K562 (cell line): ENCODE measurements around the gene RTF2. TPM values are rescaled to one million over a fixed set of nuclear protein-coding genes. Genes with fewer than 3 reads are reported as not detected.

Experiments
- ATAC-seq: fragments of 200-7000 bp; cut with Tn5 transposase; 3 replicates; pipeline ENCODE4 v1.9.1; 2020; ENCODE audit warnings: moderate library complexity
- BruUV-seq: library from RNA; stranded (reverse); fragments of 400-500 nt; replicated peaks from 2 replicates; lab custom pipeline; 2021; lab: Mats Ljungman, UMichigan
- CTCF ChIA-PET: fragments of 300-600 bp; formaldehyde crosslinking; extraction: SDS; loops from one replicate; lab custom pipeline; 2021; ENCODE audit warnings: low intra/inter-chr PET ratio; lab: Yijun Ruan, JAX
- POLR2A ChIA-PET: fragments of 300-600, 350-650 bp; sonication (Branson Sonifier 250); formaldehyde crosslinking; extraction: SDS; loops from one replicate; lab custom pipeline; 2021; ENCODE audit warnings: antibody characterized with exemption, inconsistent platforms; lab: Yijun Ruan, JAX
- DNase-seq, 4 experiments: peaks; one replicate each; pipeline versions ENCODE4 v3.0.0 to v3.0.0-alpha.2; 2011 to 2018; ENCODE audit warnings: low spot score in 3 of 4, mixed read lengths in 3 of 4; ENCODE audit errors: extremely low read depth in 1 of 4
- FAIRE-seq: peaks from 2 replicates; lab custom pipeline; 2011; peaks lifted over from hg19 to GRCh38; lab: Jason Lieb, UNC
- H2AFZ ChIP-seq: 2 replicates; pipeline ENCODE4 v1.6.0; 2011; ENCODE audit warnings: low read depth, low read length, control low read depth, inconsistent platforms
- H3K27ac ChIP-seq: fragments of 200-600 bp; 3 replicates; pipeline ENCODE4 v1.8.0; 2011; ENCODE audit warnings: low read depth, mild to moderate bottlenecking, control low read depth, inconsistent platforms, low read length, moderate library complexity, mixed read lengths; ENCODE audit errors: extremely low read depth
- H3K27me3 ChIP-seq, 2 experiments: fragments of 300-600 bp in 1 of 2; 2 replicates in 1 of 2; 3 replicates in 1 of 2; pipeline versions ENCODE4 v1.6.0 to v1.8.0; 2011; ENCODE audit warnings: inconsistent platforms in 2 of 2, low read length in 2 of 2, mild to moderate bottlenecking in 1 of 2, mixed read lengths in 1 of 2, moderate library complexity in 1 of 2; ENCODE audit not compliant: control insufficient read depth in 2 of 2, insufficient read depth in 2 of 2
- H3K36me3 ChIP-seq: fragments of 300-600 bp; 3 replicates; pipeline ENCODE4 v1.8.0; 2011; ENCODE audit warnings: mild to moderate bottlenecking, low read length, inconsistent platforms; ENCODE audit not compliant: control insufficient read depth, insufficient read depth
- H3K4me1 ChIP-seq, 2 experiments: fragments of 200-600 bp in 1 of 2; replicated peaks in 1 of 2; 2 replicates in 1 of 2; 3 replicates in 1 of 2; pipeline versions ENCODE4 v1.5.1 to v1.8.0; 2011; ENCODE audit warnings: inconsistent platforms in 2 of 2, low read length in 2 of 2, mild to moderate bottlenecking in 1 of 2, mixed read lengths in 1 of 2, moderate library complexity in 1 of 2; ENCODE audit not compliant: control insufficient read depth in 2 of 2, insufficient read depth in 2 of 2
- H3K4me2 ChIP-seq: 2 replicates; pipeline ENCODE4 v1.6.1; 2011; ENCODE audit warnings: low read length, control low read depth, inconsistent platforms, mixed read lengths; ENCODE audit not compliant: insufficient read depth
- H3K4me3 ChIP-seq: fragments of 200-600 bp; sonication (generic), shearing (Covaris generic); 2 replicates; pipeline ENCODE4 v1.5.1; 2016; ENCODE audit warnings: control low read depth, inconsistent platforms
- H3K79me2 ChIP-seq: fragments of 200-600 bp; 3 replicates; pipeline ENCODE4 v1.8.0; 2011; ENCODE audit warnings: low read length, inconsistent platforms; ENCODE audit not compliant: control insufficient read depth, insufficient read depth
- H3K9ac ChIP-seq, 2 experiments: 2 replicates each; pipeline versions ENCODE4 v1.6.0 to v1.6.1; 2011; ENCODE audit warnings: low read depth in 2 of 2, low read length in 2 of 2, control low read depth in 1 of 2, inconsistent platforms in 1 of 2, mild to moderate bottlenecking in 1 of 2, mixed read lengths in 1 of 2; ENCODE audit not compliant: insufficient read depth in 1 of 2
- H3K9me1 ChIP-seq: one replicate; pipeline ENCODE4 v1.6.0; 2011; ENCODE audit warnings: inconsistent platforms, mild to moderate bottlenecking, low read length, moderate library complexity; ENCODE audit not compliant: control insufficient read depth, insufficient read depth
- H3K9me3 ChIP-seq: replicated peaks from 2 replicates; pipeline ENCODE4 v1.5.1; 2011; ENCODE audit warnings: low read depth, low read length, inconsistent platforms; ENCODE audit not compliant: control insufficient read depth, insufficient read depth
- H4K20me1 ChIP-seq: replicated peaks from 2 replicates; pipeline ENCODE4 v1.6.1; 2011; ENCODE audit warnings: low read length, inconsistent platforms, mixed read lengths; ENCODE audit not compliant: control insufficient read depth, insufficient read depth
- CEBPG ChIP-seq, 3 experiments: fragments of 200-800 bp in 1 of 3; sonication (Bioruptor generic) in 1 of 3; sonication (generic) in 1 of 3; formaldehyde crosslinking in 1 of 3; IDR thresholded peaks in 2 of 3; conservative IDR thresholded peaks in 1 of 3; 2 replicates each; pipeline versions ENCODE4 v1.6.1 to v1.8.0; 2016 to 2022; ENCODE audit warnings: missing compliant biosample characterization in 2 of 3, missing genetic modification characterization in 2 of 3, mild to moderate bottlenecking in 1 of 3, missing genetic modification reagents in 1 of 3
- CSDE1 ChIP-seq, 2 experiments: fragments of 450-650 bp; IDR thresholded peaks; 2 replicates each; pipeline ENCODE4 v1.6.1; 2016; ENCODE audit warnings: mild to moderate bottlenecking in 1 of 2
- MTF1 ChIP-seq: fragments of 250-450 bp; sonication (Bioruptor Pico); IDR thresholded peaks from 2 replicates; pipeline ENCODE4 v1.9.0; 2021; ENCODE audit warnings: moderate library complexity, mild to moderate bottlenecking, inconsistent platforms, borderline replicate concordance
- RB1 ChIP-seq: fragments of 450-650 bp; IDR thresholded peaks from 2 replicates; pipeline ENCODE4 v1.6.1; 2017; ENCODE audit warnings: low read depth, mild to moderate bottlenecking
- RBM39 ChIP-seq: fragments of 200-400 bp; formaldehyde crosslinking; optimal IDR thresholded peaks from 2 replicates; pipeline ENCODE3; 2018; ENCODE audit warnings: low read depth, low read length
- SREBF2 ChIP-seq: sonication (generic); formaldehyde crosslinking; IDR thresholded peaks from 2 replicates; pipeline ENCODE4 v1.4.0; 2020; ENCODE audit warnings: mild to moderate bottlenecking, missing genetic modification reagents
- STAT5B ChIP-seq: fragments of 250-450 bp; sonication (Bioruptor Pico); IDR thresholded peaks from 2 replicates; pipeline ENCODE4 v1.8.0; 2021; ENCODE audit warnings: mild to moderate bottlenecking, inconsistent platforms
- TGIF2 ChIP-seq: sonication (generic); formaldehyde crosslinking; IDR thresholded peaks from 2 replicates; pipeline ENCODE4 v1.8.1; 2022; ENCODE audit warnings: mild to moderate bottlenecking, missing genetic modification reagents, moderate library complexity
- ZKSCAN1 ChIP-seq: fragments of 150-350 bp; IDR thresholded peaks from 2 replicates; pipeline ENCODE4 v1.6.1; 2016; ENCODE audit warnings: low read depth, low read length
- ZNF224 ChIP-seq: sonication (generic); formaldehyde crosslinking; IDR thresholded peaks from 2 replicates; pipeline ENCODE4 v1.8.0; 2022; ENCODE audit warnings: mild to moderate bottlenecking, missing genetic modification reagents
- ZNF444 ChIP-seq: fragments of 250-450 bp; sonication (Bioruptor Pico); IDR thresholded peaks from 2 replicates; pipeline ENCODE4 v1.4.0; 2020; ENCODE audit warnings: mild to moderate bottlenecking, moderate library complexity
- ZNF57 ChIP-seq: fragments of 450-650 bp; formaldehyde crosslinking; IDR thresholded peaks from 2 replicates; pipeline ENCODE4 v1.4.0; 2020; ENCODE audit warnings: mild to moderate bottlenecking, moderate library complexity
- ZNF586 ChIP-seq: fragments of 450-650 bp; formaldehyde crosslinking; conservative IDR thresholded peaks from 2 replicates; pipeline ENCODE4 v1.4.0; 2020; ENCODE audit warnings: mild to moderate bottlenecking, moderate library complexity
- WGBS: fragments of 100-300 bp; shearing (Covaris generic); methylation state at CpG from one replicate; pipeline ENCODE4 v1.1.6; 2016; ENCODE audit warnings: low coverage, mixed read lengths; ENCODE audit not compliant: insufficient coverage; ENCODE audit errors: missing lambda C conversion rate; 5-methylcytosine and 5-hydroxymethylcytosine counted together
- in situ Hi-C: fragments of 300-500 bp; cut with MboI; formaldehyde crosslinking; loops from 4 replicates; pipeline ENCODE4 v1.15.0; 2018; ENCODE audit warnings: inconsistent platforms, mixed read lengths
- intact Hi-C: fragments of 100-400 bp; cut with micrococcal nuclease; formaldehyde crosslinking; loops from 2 replicates; pipeline ENCODE4 v1.14.2; 2022
- polyA plus RNA-seq, 8 experiments: library from polyadenylated mRNA; depleted of rRNA in 4 of 8; stranded (reverse) in 5 of 8; unstranded in 3 of 8; fragments of >200 nt; fragmentation: Nextera tagmentation in 2 of 8; fragmentation: Illumina TruSeq in 1 of 8; extraction: Ambion mirVana in 2 of 8; extraction: Trizol in 1 of 8; gene quantifications; 2 replicates each; pipeline versions ENCODE4 v1.2.1 to v1.2.3, GENCODE V29; 2011 to 2014; ENCODE audit warnings: inconsistent platforms in 1 of 8, missing spikeins in 1 of 8
- total RNA-seq, 7 experiments: library from RNA; depleted of rRNA in 6 of 7; stranded (reverse); fragments of >200 nt in 6 of 7; fragmentation: Illumina TruSeq in 2 of 7; extraction: Trizol in 2 of 7; gene quantifications; 2 replicates each; pipeline versions ENCODE4 v1.2.1 to v1.2.3, GENCODE V29; 2011 to 2021; ENCODE audit warnings: low replicate concordance in 1 of 7
- TF ChIP-seq, protein P1 (sequence below): fragments of 450-650 bp; IDR thresholded peaks from 2 replicates; pipeline ENCODE4 v1.6.1; 2016; ENCODE audit warnings: low read depth

RTF2 gene
- total and polyA plus RNA-seq, 9 of the 15 experiments (the other 6 are each of a cell fraction or from before 2014, with no cell fraction given) = 67.0 to 177 (median 84.9) TPM

DNA sequence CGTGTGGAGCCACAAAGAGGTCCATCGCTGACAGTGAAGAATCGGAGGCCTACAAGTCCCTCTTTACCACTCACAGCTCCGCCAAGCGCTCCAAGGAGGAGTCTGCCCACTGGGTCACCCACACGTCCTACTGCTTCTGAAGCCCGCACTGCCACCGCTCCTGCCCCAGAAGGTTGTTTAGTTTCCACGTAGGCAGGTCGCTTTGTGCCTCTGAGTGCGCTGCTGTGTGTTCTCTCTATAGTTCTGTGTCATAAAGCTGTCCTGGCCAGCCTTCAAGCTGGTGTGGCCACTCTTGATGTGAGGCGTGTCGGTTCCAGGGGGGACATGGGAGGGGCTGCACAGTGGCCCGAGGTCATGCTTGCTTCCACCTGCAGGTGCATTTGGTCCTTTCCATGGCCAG lies 49.7 kb downstream of the RTF2 start (continued):
- no peak for TF ChIP-seq ZNF586 (CRISPR knock-in tag)
- TF ChIP-seq CEBPG (CRISPR knock-in tag; IDR thresholded peaks at IDR 0.05) = no peak
- no peak for TF ChIP-seq CEBPG (tag; conservative IDR thresholded peaks at IDR 0.05 in 1 of 2, IDR thresholded peaks at IDR 0.05 in 1 of 2)
- TF ChIP-seq ZKSCAN1 = no peak
- no peak for TF ChIP-seq ZNF57 (CRISPR knock-in tag)
- no peak for TF ChIP-seq STAT5B (CRISPR knock-in tag)
- TF ChIP-seq ZNF444 (CRISPR knock-in tag) = no peak

DNA sequence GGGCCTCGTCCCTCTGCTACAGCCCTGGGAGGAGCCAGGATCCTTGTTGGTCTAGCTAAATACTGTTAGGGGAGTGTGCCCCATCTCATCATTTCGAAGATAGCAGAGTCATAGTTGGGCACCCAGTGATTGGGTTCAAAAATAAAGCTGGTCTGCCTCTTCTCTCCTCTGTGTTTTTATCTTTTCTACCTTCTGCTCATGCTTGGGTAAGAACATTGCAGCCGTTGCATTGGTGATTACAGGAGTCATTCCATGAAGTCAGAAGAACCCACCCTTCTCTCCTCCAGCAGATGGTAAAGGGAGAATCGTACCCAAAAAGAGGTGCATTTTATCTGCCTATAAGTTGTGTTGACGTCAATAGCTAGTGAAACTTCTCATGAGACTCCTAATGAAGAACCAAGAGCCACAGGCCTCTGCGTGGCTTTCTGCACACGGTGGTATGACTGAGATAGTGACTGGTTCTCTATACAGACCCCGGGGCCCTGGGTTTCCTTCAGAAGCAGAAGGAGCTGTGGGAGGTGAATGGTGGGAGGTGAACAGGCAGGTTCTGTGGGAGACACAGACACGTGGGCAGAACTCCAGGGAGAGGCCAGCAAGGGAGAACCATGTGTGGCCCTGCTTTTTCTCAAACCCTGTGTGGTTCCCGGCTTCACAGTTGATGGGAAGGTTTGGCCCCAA lies 50.4 kb downstream of the RTF2 start:
- ATAC-seq = no peak
- no peak for TF ChIP-seq MTF1 (CRISPR knock-in tag)
- TF ChIP-seq CSDE1 (IDR thresholded peaks at IDR 0.05) = no peak
- no peak for TF ChIP-seq TGIF2
- TF ChIP-seq ZNF224 (CRISPR knock-in tag) = no peak
- TF ChIP-seq RBM39 = no peak
- no peak for TF ChIP-seq SREBF2 (CRISPR knock-in tag)
- TF ChIP-seq, protein P1, sequence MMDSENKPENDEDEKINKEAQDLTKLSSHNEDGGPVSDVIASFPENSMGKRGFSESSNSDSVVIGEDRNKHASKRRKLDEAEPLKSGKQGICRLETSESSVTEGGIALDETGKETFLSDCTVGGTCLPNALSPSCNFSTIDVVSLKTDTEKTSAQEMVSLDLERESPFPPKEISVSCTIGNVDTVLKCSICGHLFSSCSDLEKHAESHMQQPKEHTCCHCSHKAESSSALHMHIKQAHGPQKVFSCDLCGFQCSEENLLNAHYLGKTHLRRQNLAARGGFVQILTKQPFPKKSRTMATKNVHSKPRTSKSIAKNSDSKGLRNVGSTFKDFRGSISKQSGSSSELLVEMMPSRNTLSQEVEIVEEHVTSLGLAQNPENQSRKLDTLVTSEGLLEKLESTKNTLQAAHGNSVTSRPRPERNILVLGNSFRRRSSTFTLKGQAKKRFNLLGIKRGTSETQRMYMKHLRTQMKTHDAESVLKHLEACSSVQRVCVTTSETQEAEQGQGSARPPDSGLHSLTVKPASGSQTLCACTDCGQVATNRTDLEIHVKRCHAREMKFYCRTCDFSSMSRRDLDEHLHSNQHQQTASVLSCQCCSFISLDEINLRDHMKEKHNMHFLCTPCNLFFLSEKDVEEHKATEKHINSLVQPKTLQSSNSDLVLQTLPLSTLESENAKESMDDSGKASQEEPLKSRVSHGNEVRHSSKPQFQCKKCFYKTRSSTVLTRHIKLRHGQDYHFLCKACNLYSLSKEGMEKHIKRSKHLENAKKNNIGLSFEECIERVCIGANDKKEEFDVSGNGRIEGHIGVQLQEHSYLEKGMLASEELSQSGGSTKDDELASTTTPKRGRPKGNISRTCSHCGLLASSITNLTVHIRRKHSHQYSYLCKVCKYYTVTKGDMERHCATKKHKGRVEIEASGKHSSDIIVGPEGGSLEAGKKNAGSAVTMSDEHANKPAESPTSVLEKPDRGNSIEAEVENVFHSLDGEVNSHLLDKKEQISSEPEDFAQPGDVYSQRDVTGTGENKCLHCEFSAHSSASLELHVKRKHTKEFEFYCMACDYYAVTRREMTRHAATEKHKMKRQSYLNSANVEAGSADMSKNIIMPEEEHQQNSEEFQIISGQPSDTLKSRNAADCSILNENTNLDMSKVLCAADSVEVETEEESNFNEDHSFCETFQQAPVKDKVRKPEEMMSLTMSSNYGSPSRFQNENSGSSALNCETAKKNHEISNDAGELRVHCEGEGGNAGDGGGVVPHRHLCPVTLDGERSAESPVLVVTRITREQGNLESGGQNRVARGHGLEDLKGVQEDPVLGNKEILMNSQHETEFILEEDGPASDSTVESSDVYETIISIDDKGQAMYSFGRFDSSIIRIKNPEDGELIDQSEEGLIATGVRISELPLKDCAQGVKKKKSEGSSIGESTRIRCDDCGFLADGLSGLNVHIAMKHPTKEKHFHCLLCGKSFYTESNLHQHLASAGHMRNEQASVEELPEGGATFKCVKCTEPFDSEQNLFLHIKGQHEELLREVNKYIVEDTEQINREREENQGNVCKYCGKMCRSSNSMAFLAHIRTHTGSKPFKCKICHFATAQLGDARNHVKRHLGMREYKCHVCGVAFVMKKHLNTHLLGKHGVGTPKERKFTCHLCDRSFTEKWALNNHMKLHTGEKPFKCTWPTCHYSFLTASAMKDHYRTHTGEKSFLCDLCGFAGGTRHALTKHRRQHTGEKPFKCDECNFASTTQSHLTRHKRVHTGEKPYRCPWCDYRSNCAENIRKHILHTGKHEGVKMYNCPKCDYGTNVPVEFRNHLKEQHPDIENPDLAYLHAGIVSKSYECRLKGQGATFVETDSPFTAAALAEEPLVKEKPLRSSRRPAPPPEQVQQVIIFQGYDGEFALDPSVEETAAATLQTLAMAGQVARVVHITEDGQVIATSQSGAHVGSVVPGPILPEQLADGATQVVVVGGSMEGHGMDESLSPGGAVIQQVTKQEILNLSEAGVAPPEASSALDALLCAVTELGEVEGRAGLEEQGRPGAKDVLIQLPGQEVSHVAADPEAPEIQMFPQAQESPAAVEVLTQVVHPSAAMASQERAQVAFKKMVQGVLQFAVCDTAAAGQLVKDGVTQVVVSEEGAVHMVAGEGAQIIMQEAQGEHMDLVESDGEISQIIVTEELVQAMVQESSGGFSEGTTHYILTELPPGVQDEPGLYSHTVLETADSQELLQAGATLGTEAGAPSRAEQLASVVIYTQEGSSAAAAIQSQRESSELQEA = no peak
- TF ChIP-seq RB1 = no peak

More for the DNA sequence above, 50.4 kb downstream of the RTF2 start:
- no peaks in the 10 kb centered on the region for H3K79me2 ChIP-seq
- in situ Hi-C loops (no loop called here), intact Hi-C loops (no loop called here)
- H3K9me1 ChIP-seq = no peaks in the 10 kb centered on the region
- H2AFZ ChIP-seq = no peak overlapping the region
- BruUV-seq = no TSS peak
- FAIRE-seq (no peak), DNase-seq (no peak)
- ChIA-PET CTCF (no interaction called here), POLR2A (interaction anchor here (1.2 kb wide), 1 partner anchor 24 kb away, joined by 3 read pairs; no protein-coding TSS in a partner anchor)
- H3K4me1 ChIP-seq = no peaks in the 10 kb centered on the region; a peak in 1 of 5 replicates
- H3K4me2 ChIP-seq = no peak overlapping the region
- 97% methylated on average over 10 of the region's 10 CpGs for WGBS
- H3K4me3 ChIP-seq = no peak overlapping the region
- 0 out of 2 replicates have a peak, but pooled peaks cover 2% of the 10 kb centered on the region for H3K9me3 ChIP-seq
- H3K27me3 ChIP-seq = no peaks in the 10 kb centered on the region
- no peak overlapping the region for H3K9ac ChIP-seq
- H4K20me1 ChIP-seq = no peaks in the 10 kb centered on the region
- no peak overlapping the region for H3K27ac ChIP-seq
- peaks cover 47% of the 10 kb centered on the region; the same call in 2 of the 3 replicates for H3K36me3 ChIP-seq
